GM21447 (cell line): ENCODE results near the gene SLFN12L.
A peak's percentile ranks its signal among the peaks of the same experiment; 100 is the strongest.

Experiments
- ATAC-seq: cut with Tn5 transposase; IDR thresholded peaks from one replicate; pipeline ENCODE4 v1.9.1; 2021; ENCODE audit not compliant: unreplicated experiment

The SLFN12L gene

GRCh38 chr17:35433075-35433894 is 104.2 kb downstream of the SLFN12L start:
- no peak for ATAC-seq

- peak; percentile 81 for ATAC-seq
Observed at GRCh38 chr17:35432176-35433074, 105.1 kb downstream of the SLFN12L start, which contains the start of gene SLFN12. SLFN12 (minus strand) TSS chr17:35432500; CDS start chr17:35423028, 9,472 bp downstream.

- ATAC-seq: no peak
Observed at GRCh38 chr17:35429702-35430101, 107.8 kb downstream of the SLFN12L start.

GRCh38 chr17:35428229-35428628 is 109.2 kb downstream of the SLFN12L start:
- ATAC-seq: no peak

- no peak for ATAC-seq
Observed at GRCh38 chr17:35423761-35424160, 113.7 kb downstream of the SLFN12L start.
